GM23248 (cell line): ENCODE results near the gene ENOX1. TPM values are rescaled to one million over a fixed set of nuclear protein-coding genes. Genes with fewer than 3 reads are reported as not detected.
A peak's percentile ranks its signal among the peaks of the same experiment; 100 is the strongest.

Experiments
- DNase-seq: peaks from one replicate; pipeline ENCODE4 v3.0.0-alpha.2; 2015
- H2AFZ ChIP-seq: fragments of 200-600 bp; sonication (generic); 2 replicates; pipeline ENCODE4 v1.6.1; 2016; ENCODE audit warnings: antibody characterized with exemption
- H3F3A ChIP-seq: fragments of 200-600 bp; sonication (generic); 2 replicates; pipeline ENCODE4 v1.6.1; 2016; ENCODE audit warnings: mild to moderate bottlenecking, antibody characterized with exemption, mixed run types; ENCODE audit not compliant: insufficient read depth
- H3K27ac ChIP-seq: fragments of 200-600 bp; sonication (generic); 2 replicates; pipeline ENCODE4 v1.5.1; 2016; ENCODE audit warnings: mild to moderate bottlenecking
- H3K27me3 ChIP-seq: fragments of 200-600 bp; sonication (generic); replicated peaks from 2 replicates; pipeline ENCODE4 v1.6.1; 2016; ENCODE audit warnings: mild to moderate bottlenecking; ENCODE audit not compliant: insufficient read depth
- H3K36me3 ChIP-seq: fragments of 200-600 bp; sonication (generic); 2 replicates; pipeline ENCODE4 v1.6.1; 2016; ENCODE audit warnings: low read depth, mild to moderate bottlenecking
- H3K4me1 ChIP-seq: fragments of 200-600 bp; sonication (generic); 2 replicates; pipeline ENCODE4 v1.6.1; 2016; ENCODE audit warnings: mild to moderate bottlenecking; ENCODE audit not compliant: insufficient read depth
- H3K4me2 ChIP-seq: fragments of 200-600 bp; sonication (generic); one replicate; pipeline ENCODE4 v1.6.1; 2016; ENCODE audit warnings: mild to moderate bottlenecking; ENCODE audit not compliant: unreplicated experiment
- H3K4me3 ChIP-seq: fragments of 200-600 bp; sonication (generic); 2 replicates; pipeline ENCODE4 v1.5.1; 2016; ENCODE audit warnings: mild to moderate bottlenecking
- H3K79me2 ChIP-seq: fragments of 200-600 bp; sonication (generic); 2 replicates; pipeline ENCODE4 v1.6.1; 2016; ENCODE audit warnings: mild to moderate bottlenecking; ENCODE audit not compliant: insufficient read depth
- H3K9ac ChIP-seq: fragments of 200-600 bp; sonication (generic); 2 replicates; pipeline ENCODE4 v1.6.1; 2016; ENCODE audit warnings: mild to moderate bottlenecking
- H3K9me2 ChIP-seq: fragments of 200-600 bp; sonication (generic); 2 replicates; pipeline ENCODE4 v1.6.1; 2016; ENCODE audit warnings: mixed run types, mild to moderate bottlenecking, moderate library complexity; ENCODE audit not compliant: insufficient read depth
- H3K9me3 ChIP-seq: fragments of 200-600 bp; sonication (generic); one replicate; pipeline ENCODE4 v1.6.1; 2017; ENCODE audit warnings: low read depth
- H4K20me1 ChIP-seq: fragments of 200-600 bp; sonication (generic); 2 replicates; pipeline ENCODE4 v1.6.0; 2016; ENCODE audit not compliant: insufficient read depth
- EZH2 ChIP-seq: fragments of 200-600 bp; sonication (generic); IDR thresholded peaks from 2 replicates; pipeline ENCODE4 v1.6.1; 2018; ENCODE audit warnings: antibody characterized with exemption, mild to moderate bottlenecking; ENCODE audit not compliant: insufficient read depth, poor library complexity, severe bottlenecking
- EZH2phosphoT487 ChIP-seq: fragments of 200-600 bp; sonication (generic); IDR thresholded peaks from 2 replicates; pipeline ENCODE4 v1.6.1; 2018; ENCODE audit warnings: antibody characterized with exemption, moderate library complexity, mild to moderate bottlenecking, low read depth; ENCODE audit not compliant: insufficient read depth
- WGBS, 2 experiments: methylation state at CpG; one replicate each; pipeline ENCODE4 v1.1.6; 2015 to 2017; ENCODE audit warnings: low lambda C conversion rate in 2 of 2, low coverage in 1 of 2; ENCODE audit errors: missing lambda C conversion rate in 2 of 2; 5-methylcytosine and 5-hydroxymethylcytosine counted together
- in situ Hi-C: fragments of 300-500 bp; cut with MboI; formaldehyde crosslinking; loops from 2 replicates; pipeline ENCODE4 v1.15.0; 2020
- polyA plus RNA-seq: library from polyadenylated mRNA; unstranded; fragments of >200 nt; fragmentation: Nextera tagmentation; extraction: Ambion mirVana; gene quantifications from 2 replicates; pipeline ENCODE4 v1.2.1, GENCODE V29; 2016
- total RNA-seq: library from RNA; depleted of rRNA; stranded (reverse); fragments of >200 nt; shearing (Covaris generic); gene quantifications from 2 replicates; pipeline ENCODE4 v1.2.3, GENCODE V29; 2014

The ENOX1 gene
- total and polyA plus RNA-seq, 2 experiments from 2014 or later = 1.8 to 3.2 TPM

DNA sequence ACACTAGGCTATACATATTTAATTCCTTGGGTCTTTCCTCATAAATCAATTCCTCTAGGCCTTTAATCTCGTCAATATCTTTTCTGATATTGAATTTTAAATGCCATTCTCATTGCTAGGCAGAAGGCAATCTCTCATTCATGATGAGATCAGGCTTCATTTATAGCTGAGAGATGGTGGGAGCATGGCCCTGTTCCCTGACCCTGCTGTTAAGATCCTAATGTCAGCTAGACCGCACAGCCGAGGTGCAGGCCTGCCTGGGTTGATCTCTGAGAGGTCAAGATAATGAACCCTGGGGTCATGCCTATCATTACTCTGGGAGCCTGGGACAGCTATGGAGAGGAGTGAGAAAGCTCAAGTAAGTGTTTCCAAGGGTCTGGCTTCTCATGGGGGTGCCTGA, 509.6 kb downstream of the ENOX1 start:
- H3K27me3 ChIP-seq = no peaks in the 10 kb centered on the region
- no peak overlapping the region for H3K9ac ChIP-seq
- H3K4me1 ChIP-seq = peaks cover 12% of the 10 kb centered on the region; the same call in 1 of the 2 replicates
- no peak for DNase-seq
- no peak overlapping the region for H3K4me3 ChIP-seq
- no peaks in the 10 kb centered on the region for H3K36me3 ChIP-seq
- H2AFZ ChIP-seq = no peak overlapping the region
- in situ Hi-C loops = no loop called here
- TF ChIP-seq EZH2 (no peak), EZH2phosphoT487 (no peak)
- H3K79me2 ChIP-seq = no peaks in the 10 kb centered on the region
- H3K27ac ChIP-seq = no peak overlapping the region
- WGBS, 2 experiments = 82 to 96% methylated on average over 3 of the region's 3 CpGs
- H3K9me3 ChIP-seq = no peaks in the 10 kb centered on the region
- H3F3A ChIP-seq = no peaks in the 10 kb centered on the region
- no peak overlapping the region for H3K4me2 ChIP-seq
- H4K20me1 ChIP-seq = no peaks in the 10 kb centered on the region
- H3K9me2 ChIP-seq = no peaks in the 10 kb centered on the region

DNA sequence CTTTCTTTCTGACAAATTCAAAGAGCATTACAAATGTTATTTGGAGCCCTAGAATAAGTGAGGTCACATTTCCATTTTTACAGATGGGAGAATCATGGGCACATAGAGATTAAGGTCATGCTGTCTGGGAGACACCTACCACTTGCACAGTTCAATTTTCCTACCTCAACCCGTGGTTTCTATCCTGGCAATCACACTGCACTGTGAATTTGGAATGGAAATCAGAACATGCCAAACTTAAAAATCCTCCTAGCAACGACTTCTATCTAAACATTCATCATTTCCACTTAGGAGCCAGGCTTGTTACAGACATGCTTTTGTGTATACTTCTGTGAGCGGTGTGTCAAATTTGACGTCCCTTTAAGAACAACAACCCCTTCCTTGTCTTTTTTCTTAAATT, 511.9 kb downstream of the ENOX1 start:
- in situ Hi-C loops = no loop called here
- DNase-seq = no peak
- H3K27ac ChIP-seq = no peak overlapping the region

DNA sequence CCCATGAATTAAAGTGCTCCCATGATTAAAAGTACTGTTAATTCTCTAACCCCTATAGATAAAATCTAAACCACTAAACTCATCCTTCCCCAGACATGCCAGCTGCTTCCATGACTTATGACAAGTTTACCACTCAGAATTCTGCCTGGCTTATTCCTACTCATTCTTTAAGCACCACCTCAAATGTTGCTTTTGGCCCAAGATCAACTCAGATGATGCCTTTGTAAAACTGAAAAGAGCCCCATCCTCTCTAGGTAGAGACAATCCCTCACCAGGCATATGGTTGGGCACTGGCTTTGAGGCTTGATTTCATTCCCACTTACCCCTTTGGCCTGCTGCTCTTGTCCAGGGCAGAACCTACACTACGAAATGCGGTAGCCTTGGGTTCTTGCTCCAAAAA, 513.4 kb downstream of the ENOX1 start:
- no peaks in the 10 kb centered on the region for H3K9me3 ChIP-seq
- no peaks in the 10 kb centered on the region for H3K27me3 ChIP-seq
- H3K4me1 ChIP-seq = peaks cover 36% of the 10 kb centered on the region
- TF ChIP-seq EZH2phosphoT487 = no peak
- TF ChIP-seq EZH2 = no peak
- DNase-seq = peak; percentile 55
- H3K4me2 ChIP-seq = no peak overlapping the region
- H3K4me3 ChIP-seq = no peak overlapping the region
- H4K20me1 ChIP-seq = no peaks in the 10 kb centered on the region
- no peak overlapping the region for H3K9ac ChIP-seq
- H3K9me2 ChIP-seq = no peaks in the 10 kb centered on the region
- 99 to 100% methylated on average over 2 of the region's 2 CpGs for WGBS, 2 experiments
- H3K27ac ChIP-seq = no peak overlapping the region
- in situ Hi-C loops = no loop called here
- H3F3A ChIP-seq = peaks cover 21% of the 10 kb centered on the region
- no peaks in the 10 kb centered on the region for H3K36me3 ChIP-seq
- no peaks in the 10 kb centered on the region for H3K79me2 ChIP-seq
- H2AFZ ChIP-seq = no peak overlapping the region

More for the DNA sequence above, 511.9 kb downstream of the ENOX1 start:
- Histone ChIP-seq H3K4me1 (peaks cover 24% of the 10 kb centered on the region), H3K36me3 (no peaks in the 10 kb centered on the region), H3K27me3 (no peaks in the 10 kb centered on the region), H2AFZ (no peak overlapping the region), H3K9me2 (no peaks in the 10 kb centered on the region), H3F3A (peaks cover 6% of the 10 kb centered on the region; the same call in 1 of the 2 replicates), H3K4me2 (no peak overlapping the region), H3K79me2 (no peaks in the 10 kb centered on the region), H3K9ac (no peak overlapping the region), H3K9me3 (no peaks in the 10 kb centered on the region), H3K4me3 (no peak overlapping the region), H4K20me1 (no peaks in the 10 kb centered on the region)
- TF ChIP-seq EZH2 (no peak), EZH2phosphoT487 (no peak)
- WGBS, 2 experiments = 62 to 64% methylated on average over 4 of the region's 4 CpGs

DNA sequence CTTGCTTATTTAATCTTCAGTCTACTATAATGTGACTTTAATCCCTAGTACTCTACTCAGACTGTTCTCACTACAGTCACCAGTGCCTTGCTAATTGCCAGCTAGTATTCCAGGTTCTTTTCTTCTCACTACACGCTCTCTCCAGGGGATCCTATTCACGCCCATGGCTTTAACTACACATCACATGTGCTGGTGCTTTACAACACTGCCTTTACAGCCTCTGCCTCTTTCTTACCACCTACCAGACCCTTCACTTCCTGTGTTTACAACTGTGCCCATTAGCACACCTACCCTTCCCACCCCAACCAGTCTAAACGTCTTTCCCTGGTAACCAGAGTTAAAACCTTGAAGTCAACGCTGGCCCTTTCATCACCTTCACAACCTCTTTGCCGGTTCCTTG, 513.9 kb downstream of the ENOX1 start:
- H3K4me3 ChIP-seq = no peak overlapping the region
- H4K20me1 ChIP-seq = no peaks in the 10 kb centered on the region
- H3K36me3 ChIP-seq = no peaks in the 10 kb centered on the region
- in situ Hi-C loops = no loop called here
- no peaks in the 10 kb centered on the region for H3K27me3 ChIP-seq
- H3K9me2 ChIP-seq = no peaks in the 10 kb centered on the region
- DNase-seq = no peak
- H3K4me2 ChIP-seq = no peak overlapping the region
- H2AFZ ChIP-seq = no peak overlapping the region
- no peak overlapping the region for H3K9ac ChIP-seq
- peaks cover 26% of the 10 kb centered on the region for H3F3A ChIP-seq
- peaks cover 41% of the 10 kb centered on the region for H3K4me1 ChIP-seq
- no peaks in the 10 kb centered on the region for H3K79me2 ChIP-seq
- no peaks in the 10 kb centered on the region for H3K9me3 ChIP-seq
- WGBS, 2 experiments = 73 to 74% methylated on average over 5 of the region's 5 CpGs
- no peak for TF ChIP-seq EZH2phosphoT487
- no peak for TF ChIP-seq EZH2
- H3K27ac ChIP-seq = no peak overlapping the region

DNA sequence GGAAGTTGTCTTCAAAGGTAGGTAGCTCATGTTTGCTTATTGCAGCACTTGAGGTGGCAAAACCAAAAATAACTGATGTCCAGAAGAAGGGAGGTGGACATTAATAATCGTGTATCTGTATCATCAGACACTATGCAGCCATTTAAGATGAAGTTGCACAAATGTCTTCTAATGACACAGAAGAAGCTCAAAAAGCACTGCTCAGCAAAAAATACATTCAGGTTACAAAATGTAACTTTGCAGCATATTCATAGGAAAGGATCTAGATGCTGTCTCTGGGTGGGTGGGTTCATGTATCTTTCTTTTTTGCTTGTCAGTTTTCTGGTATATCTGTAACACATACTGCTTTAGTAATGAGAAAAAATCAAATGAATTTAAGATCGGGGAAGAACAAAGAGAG, 515.6 kb downstream of the ENOX1 start:
- Histone ChIP-seq H3K9me3 (no peaks in the 10 kb centered on the region), H3K27ac (no peak overlapping the region), H3K9ac (no peak overlapping the region), H3K27me3 (no peaks in the 10 kb centered on the region), H3K79me2 (no peaks in the 10 kb centered on the region), H3K4me1 (peaks cover 46% of the 10 kb centered on the region), H2AFZ (no peak overlapping the region), H3K9me2 (no peaks in the 10 kb centered on the region), H3K4me2 (no peak overlapping the region), H4K20me1 (no peaks in the 10 kb centered on the region), H3K36me3 (no peaks in the 10 kb centered on the region), H3F3A (peaks cover 31% of the 10 kb centered on the region), H3K4me3 (no peak overlapping the region)
- no peak for DNase-seq
- TF ChIP-seq EZH2phosphoT487 = no peak
- TF ChIP-seq EZH2 = no peak
- WGBS, 2 experiments = 98 to 100% methylated on average over 2 of the region's 2 CpGs
- in situ Hi-C loops = no loop called here
